GM19023 (cell line): ENCODE data around the gene UBTF.
"Not testable (repeated sequence)": the region's sequence is repeated elsewhere in the genome, so short reads cannot be mapped to it uniquely, and the experiment has no call there.

Experiments used
- ATAC-seq: cut with Tn5 transposase; IDR thresholded peaks from one replicate; pipeline ENCODE4 v1.9.1; 2021; ENCODE audit warnings: mild to moderate bottlenecking, moderate library complexity; ENCODE audit not compliant: unreplicated experiment

Gene UBTF

DNA sequence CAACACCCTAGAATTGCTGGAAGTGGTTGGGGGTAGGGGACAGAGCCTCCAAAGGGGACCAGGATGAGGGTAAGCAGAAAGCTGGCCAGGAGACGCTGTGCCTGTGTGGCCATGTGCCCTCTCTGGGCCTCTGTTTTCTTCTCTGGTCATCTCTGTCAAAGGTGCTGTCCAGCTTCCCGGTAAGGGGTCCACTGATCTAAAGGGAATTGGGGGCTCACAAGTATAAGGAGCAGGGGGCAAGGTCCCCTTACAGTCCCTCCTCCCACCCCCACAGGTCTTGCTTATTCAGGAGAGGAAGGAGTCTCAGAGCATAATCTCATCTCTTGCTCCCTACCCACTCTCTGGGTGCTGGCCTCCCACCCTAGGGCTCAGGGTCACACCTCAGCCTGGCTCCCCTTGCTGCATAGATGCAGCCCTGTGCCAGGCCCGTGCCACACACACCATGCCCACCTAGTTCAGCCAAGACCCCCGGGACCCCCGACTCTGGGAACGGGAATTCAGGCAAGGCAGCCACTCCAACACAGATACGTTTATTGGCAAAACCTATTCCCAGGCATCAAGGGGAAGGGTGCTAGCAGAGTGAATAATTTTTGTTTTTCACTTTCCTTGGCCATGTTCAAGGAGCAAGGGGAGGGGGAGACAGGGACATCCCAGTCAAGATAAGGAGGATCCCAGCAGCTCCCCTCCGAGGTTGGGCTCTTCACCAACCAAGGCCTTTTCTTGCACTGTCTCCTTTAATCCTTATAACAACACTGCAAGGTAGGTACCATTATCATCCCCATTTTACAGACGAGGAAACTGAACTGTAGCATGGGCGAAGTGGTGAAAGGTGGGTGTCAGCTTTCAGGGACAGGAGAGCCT, 28.6 kb upstream of the UBTF start:
- ATAC-seq = no peak

DNA sequence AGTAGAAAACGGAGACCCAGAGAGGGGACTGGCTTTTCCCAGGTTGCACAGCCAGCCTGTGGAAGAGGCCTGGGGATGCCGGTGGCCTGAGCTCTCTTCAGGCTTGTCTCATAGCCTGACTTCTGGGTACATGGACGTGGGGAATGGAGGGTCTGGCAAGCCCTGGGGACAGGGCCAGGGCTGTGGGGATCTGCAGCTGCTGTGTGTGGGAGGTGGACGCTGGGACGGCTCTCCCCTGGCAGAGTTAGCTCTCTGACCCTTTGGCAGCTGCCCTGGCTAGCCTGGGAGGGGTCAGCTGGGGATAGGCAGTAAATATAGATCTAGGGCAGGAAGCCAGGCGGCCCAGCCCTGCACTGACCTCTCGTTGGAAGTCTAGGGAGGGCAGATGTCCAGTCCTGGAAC, 28.0 kb upstream of the UBTF start:
- no peak for ATAC-seq

DNA sequence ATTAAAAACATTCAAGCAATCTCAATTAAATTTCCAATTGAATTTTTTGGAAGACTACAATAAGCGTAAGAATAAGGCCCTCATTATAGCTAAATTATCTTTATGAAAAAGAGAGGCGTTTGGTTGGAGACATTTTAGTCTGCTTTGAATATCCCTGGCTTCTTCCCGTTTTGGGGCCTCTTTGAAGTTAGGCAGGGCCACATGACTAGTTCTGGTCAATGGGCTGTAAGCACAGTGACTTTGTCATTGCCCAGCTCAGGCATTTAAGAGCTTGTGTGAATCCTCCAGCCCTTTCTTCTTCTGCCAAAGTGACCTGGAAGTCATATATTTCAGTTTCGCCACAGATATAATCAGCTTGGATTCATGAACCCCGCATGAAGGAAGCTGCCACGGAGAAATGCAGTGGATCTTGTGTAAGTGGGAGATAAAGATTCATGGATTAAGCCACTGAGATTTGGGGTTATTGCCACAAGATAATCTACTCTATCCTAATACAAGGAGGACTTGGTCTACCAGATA, 21.7 kb upstream of the UBTF start:
- ATAC-seq = no peak

DNA sequence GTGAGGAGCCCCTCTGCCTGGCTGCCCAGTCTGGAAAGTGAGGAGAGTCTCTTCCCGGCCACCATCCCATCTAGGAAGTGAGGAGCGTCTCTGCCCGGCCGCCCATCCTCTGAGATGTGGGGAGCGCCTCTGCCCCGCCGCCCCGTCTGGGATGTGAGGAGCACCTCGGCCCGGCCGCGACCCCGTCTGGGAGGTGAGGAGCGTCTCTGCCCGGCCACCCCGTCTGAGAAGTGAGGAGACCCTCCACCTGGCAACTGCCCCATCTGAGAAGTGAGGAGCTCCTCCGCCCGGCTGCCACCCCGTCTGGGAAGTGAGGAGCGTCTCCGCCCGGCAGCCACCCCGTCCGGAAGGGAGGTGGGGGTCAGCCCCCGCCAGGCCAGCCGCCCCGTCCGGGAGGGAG, 18.4 kb upstream of the UBTF start:
- ATAC-seq = not testable (repeated sequence)

DNA sequence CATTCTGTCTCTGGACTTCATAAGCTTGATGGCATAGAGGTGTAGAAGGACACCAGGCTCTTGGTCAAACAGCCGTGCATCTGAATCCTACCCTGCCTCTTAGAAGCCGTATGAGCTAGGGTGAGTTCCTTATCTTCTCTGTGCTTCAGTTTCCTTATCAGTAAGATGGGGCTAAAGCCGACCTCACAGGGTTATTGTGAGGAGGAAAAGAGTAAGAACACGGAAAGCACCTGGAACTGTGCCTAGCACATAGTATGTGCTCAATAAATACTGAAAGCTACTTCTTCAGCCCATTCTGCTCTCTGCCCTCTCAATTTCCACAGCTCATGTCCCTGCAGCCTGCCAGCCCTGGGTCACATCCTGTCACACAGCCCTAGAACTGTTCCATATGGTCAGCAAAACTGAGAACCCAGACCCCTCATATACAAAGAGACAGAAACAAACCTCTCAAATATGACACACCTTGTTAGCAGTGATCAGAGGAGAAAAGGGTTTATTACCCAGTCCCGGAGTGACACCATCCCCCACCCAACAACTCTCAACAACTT, 17.0 kb upstream of the UBTF start:
- ATAC-seq = no peak

DNA sequence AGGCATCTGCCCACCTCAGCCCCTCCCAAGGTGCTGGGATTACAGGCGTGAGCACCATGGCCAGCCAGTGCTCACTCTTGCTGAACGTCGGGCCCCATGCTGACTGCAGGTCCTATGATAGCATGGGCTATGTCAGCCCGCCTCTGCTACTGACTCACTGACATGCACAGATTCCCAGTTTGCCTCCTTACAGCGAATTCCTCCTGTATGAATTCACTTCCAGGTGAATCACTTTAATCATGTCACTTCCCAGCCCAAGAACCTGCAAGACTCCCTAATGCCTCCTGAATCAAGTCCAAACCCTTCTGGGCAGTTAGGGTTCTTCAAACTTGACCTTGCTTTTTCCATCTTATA, 16.1 kb upstream of the UBTF start:
- no peak for ATAC-seq

DNA sequence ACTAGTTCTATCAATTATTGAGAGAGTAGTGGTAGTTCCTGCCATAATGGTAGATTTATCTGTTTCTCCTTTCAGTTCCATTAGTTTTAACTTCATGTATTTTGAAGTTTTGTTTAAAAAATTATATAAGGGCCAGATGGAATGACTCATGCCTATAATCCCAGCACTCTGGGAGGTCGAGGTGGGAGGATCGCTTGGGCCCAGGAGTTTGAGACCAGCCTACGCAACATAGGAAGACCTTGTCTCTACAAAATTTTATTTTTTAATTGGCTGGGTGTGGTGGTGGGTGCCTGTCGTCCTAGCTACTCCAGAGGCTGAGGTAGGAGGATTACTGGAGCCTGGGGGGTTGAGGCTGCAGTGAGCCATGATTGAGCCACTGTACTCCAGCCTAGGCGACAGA, 14.1 kb upstream of the UBTF start:
- no peak for ATAC-seq

DNA sequence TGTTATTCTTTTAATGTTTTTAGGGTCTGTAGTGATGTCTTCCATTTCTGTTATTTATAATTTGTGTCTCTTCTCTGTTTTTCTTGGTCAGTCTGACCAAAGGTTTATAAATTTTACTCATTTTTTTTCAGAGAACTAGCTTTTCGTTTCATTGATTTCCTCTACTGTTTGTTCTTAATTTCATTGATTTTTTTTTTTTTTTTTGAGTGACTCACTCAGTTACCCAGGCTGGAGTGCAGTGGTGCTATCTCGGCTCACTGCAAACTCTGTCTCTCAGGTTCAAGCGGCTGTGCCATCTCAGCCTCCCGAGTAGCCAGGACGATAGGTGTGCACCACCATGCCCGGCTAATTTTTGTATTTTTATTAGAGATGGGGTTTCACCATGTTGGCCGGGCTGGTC, 12.6 kb upstream of the UBTF start:
- ATAC-seq = no peak

DNA sequence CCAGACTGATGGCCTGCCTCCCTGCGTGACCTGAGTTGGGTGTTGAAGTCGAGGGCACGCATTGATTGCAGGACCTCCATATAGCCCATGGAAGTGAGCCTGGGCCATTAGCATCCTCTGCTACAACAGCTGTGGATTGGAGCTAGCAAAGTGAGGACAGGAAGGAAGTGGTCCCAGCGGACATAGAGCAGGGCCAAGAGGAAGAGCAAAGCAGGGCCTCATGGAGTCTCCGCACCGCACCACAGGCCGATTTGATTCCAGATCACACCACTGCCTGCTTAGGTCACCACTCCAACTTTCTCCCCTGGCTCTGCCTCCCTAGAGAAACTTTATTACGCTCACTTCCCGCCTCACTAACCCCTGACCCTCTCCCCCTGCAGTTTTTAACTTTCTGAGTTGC, 10.7 kb upstream of the UBTF start:
- no peak for ATAC-seq

DNA sequence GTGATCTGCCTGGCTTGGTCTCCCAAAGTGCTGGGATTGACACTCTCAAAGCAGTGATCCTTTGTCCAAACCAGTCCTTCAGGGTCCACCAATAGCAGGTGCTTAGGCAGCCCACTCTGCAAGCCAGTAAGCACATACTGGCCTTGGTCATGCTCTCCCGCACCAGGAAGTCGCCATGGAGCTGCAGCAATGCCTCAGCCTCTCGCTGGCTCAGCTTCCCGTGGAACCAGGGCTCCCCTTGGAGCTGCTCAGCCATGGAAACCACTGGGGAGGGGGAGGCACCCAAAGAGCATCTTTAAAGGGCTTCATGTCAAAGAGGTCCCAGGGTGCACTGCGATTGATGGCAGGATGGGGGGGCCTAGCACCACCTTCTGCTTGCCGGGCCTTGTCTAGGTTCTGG, 9.6 kb upstream of the UBTF start:
- ATAC-seq = no peak

DNA sequence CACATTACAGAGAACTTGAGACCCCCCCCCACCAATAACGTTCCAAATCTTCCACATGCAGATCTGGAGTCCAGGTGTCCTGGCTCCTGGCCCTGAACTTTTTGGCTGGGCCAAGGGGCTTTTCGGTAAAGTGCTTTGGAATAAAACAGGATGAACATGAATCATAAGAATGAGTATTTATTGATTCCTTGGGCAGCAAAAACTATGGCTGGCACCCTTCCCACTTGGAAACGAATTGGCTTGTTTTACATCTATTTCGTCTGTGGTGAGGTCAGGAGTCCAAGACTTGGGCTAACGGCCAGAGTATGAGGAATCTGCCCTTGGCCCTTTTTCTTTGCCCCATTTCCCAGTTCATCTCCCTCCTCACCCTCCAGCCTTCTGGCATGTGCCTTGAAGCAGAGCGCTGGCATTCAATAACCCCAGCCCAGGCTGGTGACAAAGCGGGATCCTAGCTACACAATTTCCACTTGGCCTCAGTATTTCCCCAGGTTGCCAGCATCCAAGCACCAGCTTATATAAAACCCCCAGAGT, 4.1 kb upstream of the UBTF start:
- no peak for ATAC-seq

DNA sequence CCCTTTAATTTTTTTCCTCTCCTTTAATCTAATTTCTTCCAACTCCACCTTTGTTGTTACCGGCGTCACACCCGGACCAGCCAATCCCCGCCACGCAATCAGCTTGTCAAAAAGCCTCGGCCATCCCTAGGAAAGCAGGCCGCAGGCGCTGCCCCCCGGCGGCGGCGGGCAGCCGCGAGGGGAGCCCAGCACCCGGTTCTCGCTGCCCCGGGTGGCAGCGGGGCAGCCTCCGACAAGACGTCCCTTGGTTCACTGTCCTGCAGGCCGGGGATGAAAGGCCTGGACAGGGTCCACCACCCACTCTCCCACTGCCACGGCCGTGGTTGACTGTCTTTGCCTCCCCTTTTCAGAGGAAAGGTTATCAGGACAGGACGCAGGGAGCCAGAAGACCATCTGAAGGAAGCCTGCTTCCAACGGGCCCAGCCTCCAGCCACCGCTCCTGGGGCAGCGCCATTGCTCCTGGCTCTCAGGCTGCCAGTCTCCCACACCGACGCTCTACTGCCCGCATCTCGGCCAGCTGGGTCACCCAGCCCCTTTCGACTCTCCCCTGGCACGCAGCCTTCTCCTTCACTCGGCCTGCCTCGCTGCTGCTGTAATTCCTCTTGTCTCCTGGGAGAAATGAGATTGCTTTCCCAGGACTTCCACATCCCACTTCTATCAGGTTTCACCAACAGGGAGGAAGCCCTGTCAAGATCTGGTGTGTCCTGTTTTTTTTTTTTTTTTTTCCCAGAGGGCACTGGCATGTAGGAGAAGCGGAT, 2.8 kb upstream of the UBTF start:
- ATAC-seq = no peak

DNA sequence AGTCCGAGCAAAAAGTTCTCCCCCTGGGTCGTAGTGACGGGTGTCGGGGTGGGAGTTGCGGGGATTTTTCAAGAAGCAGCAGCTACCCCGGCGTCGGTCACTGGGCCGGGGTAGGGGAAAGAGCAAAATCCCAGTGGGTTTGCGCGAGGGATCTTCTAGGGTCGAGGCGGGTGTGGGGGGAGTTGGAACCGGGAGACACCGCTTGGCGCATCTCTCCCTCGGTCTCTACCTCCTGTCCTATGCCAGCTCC, 2.3 kb upstream of the UBTF start:
- ATAC-seq = no peak

DNA sequence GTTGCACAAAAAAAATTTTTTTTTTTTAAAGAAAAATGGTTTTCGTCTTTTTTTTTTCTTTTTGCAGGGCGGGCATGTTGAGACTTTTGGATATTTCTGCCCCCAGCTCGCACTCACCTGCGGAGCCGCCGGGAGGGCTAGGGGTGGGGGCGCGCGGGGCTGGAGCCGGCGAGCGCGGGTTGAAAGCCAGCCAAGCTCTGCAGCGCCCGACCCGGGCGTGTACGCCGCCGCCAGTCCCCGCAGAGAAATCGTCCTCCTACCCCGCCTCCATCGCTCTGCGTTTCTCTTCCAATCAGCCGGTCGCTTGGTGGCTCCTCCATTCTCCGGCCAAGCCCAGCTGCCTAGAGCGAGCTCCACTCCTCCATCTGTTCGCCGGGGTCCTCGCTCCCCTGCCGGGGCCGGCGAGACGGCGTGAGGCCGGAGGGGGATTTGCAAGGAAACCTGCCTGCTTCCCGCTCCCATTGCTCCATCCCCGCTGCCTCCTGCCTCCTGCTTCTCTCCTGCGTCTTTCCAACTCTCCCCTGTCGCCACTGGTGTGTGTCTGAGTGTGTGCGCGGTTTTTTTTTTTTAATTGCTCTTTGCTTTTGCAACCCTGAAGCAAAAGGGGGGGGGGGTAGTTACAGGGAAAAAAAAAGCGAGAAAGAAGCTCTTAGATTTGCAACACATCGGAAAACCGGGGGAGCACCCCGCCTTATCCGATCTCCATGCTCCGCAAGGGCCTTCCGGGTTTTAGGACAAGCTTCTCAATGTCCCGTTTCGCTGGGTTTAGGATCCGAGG, 1.8 kb upstream of the UBTF start:
- no peak for ATAC-seq

DNA sequence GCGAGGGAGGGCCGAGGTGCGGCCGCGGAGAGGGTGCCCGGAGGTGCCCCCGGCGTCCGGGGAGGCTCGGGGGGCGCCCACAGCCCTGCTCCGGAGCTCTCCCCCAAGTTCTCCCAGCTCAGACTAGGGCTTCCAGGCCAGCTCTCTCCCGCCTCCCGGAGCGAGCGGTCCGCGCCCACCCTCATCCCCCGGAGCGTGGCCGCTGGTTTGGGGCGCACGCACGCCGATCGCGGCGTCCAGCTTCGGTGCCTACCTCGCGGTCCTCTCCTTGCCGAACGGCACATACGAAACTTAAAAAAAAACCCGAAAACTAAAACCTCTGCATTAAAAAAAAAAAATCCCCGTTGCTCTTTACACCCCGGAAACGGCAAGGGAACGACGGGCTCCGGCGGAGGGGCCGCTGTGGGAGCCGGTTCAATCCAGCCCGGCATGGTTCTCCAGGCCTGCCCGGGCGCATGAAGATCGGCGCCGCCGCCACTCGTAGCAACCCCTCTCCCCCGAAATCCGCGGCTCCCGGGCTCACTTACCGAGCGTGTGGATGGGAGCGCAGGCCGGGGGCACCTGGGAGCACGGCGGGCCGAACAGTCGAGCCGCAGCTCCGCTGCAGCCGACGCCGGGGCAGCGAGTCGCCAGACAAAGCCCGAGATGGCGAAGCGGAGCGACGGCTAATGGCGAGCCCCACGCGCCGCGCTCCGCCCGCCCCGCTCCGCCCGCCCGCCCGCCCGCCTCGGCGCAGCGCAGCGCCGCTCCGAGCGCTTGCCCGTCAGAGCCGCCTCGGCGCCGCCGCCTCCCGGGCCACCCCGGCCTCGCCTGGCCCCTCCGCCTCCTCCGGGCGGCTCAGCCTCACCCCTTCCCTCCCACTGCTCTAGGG, 973 bp upstream of the UBTF start:
- ATAC-seq = no peak

DNA sequence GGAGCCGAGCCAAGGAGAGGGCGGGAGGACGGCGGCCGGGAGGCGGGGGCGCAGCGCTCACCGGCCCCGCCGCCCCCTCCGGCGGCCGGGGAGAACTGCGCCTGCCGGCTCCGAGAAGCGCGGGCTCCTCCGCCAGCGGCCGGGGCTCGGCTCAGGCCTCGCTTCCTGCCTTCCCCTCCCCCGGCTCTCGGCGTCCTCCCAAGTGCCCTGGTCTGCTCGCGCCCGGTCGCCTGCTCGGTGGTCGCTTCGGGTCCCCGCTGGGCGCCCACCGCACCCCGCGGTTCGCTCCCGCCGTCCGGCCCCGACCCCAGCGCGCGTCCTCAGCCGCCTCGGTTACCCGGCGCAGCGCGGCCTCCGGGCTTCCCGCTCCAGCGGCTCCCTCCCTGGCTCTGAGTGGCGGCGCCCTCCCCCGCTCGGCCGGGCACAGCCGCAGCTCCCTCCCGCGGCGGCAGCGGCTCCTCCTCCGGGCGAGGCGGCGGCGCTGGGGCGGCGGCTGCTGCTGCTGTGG, 313 bp downstream of the UBTF start:
- ATAC-seq = peak; percentile 36

DNA sequence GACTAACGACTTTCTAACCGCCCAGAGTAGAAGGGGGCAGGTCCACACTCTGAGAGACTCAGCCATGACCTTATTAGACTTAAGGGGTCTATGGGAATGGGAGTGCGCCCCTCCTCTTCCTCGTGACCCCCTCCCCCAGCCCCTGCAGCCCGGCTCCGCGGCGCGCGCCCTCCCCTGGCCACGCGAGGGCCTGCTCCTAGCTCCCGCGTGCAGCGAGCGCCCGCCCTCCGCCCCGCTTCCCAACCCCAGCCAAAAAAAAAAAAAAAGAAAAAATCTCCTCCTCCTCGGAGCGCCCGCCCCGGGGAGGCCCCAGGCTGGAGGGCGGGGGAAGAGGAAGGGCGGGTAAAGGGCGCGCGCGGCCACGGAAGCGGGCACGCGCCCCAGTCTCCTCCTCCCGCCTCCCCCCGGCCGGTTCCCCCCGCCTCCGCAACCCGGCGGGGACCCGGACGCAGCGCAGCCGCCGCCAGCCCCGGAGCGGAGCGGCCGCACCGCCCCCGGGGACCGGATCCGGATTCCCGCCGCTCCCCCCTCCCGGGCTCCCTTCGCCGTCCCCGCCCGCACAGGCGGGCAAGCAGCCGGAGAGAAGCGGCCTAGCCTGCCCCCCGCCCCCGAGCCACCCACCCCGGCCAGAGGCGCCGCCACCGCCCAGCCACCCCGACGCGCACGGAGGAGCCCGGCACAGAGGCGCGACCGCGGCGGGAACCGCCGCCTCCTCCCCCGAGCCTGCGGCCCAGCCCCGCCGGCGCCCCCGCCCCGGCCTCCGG, 949 bp downstream of the UBTF start:
- ATAC-seq = peak; percentile 37

DNA sequence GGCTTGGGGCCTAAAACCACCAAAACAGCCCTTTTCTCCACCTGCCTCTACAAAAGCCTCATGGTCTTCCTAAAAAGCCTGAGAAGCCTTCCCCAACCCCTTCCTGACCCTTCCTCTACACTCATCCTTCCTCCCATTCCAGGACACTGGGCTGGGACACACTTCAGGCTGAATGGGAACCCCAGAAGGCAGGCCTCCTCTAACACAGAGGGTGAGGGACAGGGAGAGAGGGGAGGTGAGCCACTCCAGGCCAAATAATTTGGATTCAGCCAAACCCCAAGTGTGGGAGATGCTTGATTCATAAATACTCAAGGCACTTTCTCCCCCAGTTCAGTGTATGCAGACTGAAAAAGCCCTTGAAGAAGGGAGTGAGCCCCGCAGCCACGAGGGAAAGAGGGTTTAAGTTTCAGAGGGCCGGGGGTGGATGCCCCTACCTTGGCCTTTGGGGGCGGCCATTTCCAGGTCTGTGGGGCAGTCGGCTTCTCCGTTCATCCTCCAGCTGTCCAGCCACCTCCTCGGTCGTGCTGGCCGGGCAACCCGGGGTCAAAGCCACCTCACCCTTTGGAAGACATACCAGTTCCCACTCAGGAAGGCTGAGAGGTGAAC, 1.6 kb downstream of the UBTF start:
- ATAC-seq = no peak

DNA sequence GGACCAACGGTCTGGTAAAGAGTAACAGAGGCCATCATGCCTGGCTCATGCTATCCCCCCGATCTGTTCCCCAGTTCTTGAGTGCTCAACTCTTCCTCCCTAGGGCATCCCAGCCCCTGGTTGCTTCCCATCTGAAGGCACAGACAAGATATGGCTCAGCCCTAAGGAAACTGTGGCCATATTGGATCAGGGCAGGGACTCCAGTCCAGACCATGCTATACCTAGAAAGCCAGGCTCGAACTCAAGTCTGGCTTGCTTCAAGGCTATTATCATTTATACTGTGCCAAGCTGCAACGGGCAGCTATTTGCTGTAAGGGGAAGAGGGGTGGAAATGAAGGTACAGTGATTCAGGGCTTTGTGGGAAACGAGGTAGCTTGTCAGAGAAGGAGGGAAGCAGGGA, 2.8 kb downstream of the UBTF start:
- no peak for ATAC-seq
